Measurements from ENCODE around the gene PKP3. TPM values are rescaled to one million over a fixed set of nuclear protein-coding genes. Genes with fewer than 3 reads are reported as not detected.
"Not testable (repeated sequence)": the region's sequence is repeated elsewhere in the genome, so short reads cannot be mapped to it uniquely, and the experiment has no call there.

The PKP3 gene
- polyA plus RNA-seq, 1 donor: 0.36 TPM

DNA sequence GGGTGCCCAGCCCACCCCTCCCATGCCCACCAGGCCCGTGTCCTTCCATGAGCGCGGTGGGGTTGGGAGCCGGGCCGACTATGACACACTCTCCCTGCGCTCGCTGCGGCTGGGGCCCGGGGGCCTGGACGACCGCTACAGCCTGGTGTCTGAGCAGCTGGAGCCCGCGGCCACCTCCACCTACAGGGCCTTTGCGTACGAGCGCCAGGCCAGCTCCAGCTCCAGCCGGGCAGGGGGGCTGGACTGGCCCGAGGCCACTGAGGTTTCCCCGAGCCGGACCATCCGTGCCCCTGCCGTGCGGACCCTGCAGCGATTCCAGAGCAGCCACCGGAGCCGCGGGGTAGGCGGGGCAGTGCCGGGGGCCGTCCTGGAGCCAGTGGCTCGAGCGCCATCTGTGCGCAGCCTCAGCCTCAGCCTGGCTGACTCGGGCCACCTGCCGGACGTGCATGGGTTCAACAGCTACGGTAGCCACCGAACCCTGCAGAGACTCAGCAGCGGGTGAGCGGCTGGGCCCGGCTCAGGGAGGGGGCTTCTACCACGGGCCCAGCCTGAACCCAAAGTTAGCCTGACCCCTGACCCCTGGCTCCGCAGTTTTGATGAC is 3.0 kb downstream of the PKP3 start:
- peak; percentile 65 for DNase-seq

DNA sequence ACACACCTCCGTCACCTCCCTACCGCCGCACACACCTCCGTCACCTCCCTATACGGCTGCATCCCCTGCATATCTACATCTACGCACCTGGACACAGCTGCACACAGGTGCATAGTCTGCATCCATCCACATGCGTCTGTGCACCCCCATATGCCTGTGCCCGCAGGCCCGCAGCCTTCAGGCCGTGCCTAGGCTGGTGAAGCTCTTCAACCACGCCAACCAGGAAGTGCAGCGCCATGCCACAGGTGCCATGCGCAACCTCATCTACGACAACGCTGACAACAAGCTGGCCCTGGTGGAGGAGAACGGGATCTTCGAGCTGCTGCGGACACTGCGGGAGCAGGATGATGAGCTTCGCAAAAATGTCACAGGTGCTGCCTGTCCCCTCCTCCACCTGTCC is 4.8 kb downstream of the PKP3 start:
- no peak for DNase-seq

DNA sequence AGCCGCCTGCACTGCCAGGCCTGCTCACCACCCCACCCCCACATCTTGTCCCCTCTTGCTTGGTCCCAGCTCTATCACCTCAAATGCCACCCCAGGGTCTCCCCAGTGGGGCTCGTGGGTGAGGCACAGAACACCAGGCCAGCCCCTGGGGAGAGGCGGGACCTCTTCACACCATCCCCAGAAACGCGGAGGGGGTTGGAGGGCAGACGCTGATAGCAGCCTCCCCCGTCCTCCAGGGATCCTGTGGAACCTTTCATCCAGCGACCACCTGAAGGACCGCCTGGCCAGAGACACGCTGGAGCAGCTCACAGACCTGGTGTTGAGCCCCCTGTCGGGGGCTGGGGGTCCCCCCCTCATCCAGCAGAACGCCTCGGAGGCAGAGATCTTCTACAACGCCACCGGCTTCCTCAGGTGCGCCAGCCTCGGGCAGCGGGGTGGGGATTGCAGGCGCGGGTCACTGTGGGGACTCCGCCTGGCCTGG is 5.8 kb downstream of the PKP3 start:
- DNase-seq: no peak

DNA sequence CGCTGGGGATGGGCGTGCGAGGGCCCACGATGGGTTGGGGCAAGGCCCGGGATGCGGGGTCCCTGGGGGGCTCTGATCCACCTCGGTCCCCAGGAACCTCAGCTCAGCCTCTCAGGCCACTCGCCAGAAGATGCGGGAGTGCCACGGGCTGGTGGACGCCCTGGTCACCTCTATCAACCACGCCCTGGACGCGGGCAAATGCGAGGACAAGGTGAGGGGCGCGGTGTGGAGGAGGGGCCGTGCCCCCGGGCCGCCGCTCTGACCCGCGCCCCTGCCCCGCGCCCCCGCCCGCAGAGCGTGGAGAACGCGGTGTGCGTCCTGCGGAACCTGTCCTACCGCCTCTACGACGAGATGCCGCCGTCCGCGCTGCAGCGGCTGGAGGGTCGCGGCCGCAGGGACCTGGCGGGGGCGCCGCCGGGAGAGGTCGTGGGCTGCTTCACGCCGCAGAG is 6.3 kb downstream of the PKP3 start:
- DNase-seq: no peak

DNA sequence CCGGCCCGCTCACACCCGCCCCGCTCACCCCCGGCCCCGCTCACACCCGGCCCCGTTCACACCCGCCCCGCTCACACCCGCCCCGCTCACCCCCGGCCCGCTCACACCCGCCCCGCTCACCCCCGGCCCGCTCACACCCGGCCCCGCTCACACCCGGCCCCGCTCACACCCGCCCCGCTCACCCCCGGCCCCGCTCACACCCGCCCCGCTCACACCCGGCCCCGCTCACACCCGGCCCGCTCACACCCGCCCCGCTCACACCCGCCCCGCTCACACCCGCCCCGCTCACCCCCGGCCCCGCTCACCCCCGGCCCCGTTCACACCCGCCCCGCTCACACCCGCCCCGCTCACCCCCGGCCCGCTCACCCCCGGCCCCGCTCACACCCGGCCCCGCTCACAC is 7.2 kb downstream of the PKP3 start:
- DNase-seq: not testable (repeated sequence)

DNA sequence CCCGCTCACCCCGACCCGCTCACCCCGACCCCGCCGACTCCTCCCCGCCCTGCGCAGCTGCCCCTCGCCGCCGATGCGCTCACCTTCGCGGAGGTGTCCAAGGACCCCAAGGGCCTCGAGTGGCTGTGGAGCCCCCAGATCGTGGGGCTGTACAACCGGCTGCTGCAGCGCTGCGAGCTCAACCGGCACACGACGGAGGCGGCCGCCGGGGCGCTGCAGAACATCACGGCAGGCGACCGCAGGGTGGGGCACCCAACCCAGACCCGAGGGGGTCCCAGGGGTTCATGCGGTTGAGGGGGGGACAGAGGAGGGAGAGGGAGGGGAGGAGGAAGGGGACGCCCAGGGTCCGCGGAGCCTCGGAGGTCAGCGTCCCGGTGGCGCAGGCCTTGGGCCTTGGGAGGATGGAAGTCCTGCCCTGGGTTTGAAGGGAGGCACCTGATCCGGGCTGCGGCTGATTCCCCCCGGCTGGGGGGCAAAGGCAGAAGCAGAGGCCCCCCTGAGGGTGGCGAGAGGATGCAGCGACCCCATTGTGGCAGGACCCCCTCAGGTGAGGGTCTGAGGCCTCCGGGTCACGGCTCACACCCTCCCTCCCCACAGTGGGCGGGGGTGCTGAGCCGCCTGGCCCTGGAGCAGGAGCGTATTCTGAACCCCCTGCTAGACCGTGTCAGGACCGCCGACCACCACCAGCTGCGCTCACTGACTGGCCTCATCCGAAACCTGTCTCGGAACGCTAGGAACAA is 9.2 kb downstream of the PKP3 start:
- DNase-seq: no peak

DNA sequence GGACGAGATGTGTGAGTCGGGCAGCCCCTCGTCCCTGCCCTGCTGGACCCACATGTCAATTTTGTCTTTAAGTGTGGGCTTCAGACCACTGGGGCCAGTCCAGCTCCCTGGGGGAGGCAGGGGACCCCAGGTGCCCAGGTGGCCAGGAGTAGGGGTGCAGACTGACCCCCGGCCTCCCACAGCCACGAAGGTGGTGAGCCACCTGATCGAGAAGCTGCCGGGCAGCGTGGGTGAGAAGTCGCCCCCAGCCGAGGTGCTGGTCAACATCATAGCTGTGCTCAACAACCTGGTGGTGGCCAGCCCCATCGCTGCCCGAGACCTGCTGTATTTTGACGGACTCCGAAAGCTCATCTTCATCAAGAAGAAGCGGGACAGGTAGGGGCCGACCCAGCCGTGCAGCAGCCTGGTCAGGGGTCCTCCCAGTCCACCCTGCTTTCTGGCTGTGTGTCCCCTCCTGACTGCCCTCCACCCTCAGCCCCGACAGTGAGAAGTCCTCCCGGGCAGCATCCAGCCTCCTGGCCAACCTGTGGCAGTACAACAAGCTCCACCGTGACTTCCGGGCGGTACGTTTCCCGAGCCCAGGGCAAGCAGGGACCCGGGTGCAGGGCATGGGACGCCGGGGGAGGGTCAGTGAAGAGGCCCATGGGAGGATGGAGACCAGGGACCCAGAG is 9.9 kb downstream of the PKP3 start:
- no peak for DNase-seq

DNA sequence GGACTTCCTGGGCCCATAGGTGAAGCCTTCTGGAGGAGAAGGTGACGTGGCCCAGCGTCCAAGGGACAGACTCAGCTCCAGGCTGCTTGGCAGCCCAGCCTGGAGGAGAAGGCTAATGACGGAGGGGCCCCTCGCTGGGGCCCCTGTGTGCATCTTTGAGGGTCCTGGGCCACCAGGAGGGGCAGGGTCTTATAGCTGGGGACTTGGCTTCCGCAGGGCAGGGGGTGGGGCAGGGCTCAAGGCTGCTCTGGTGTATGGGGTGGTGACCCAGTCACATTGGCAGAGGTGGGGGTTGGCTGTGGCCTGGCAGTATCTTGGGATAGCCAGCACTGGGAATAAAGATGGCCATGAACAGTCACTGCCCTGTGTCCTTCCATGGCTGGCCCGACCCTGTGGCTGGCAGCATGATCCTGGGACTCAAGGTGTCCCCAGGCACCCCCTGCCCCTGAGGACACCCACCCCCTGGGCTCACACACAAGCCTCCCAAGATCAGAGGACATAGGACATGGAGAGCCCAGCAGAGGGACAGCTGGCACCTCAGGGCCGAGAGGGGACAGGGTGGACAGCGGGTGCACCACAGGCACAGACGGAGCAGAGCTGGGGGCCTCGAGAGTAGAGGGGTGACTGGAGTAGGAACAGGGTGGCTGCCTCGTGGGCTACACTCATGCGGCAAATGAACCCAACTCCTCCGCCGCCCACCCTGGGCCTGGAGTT is 10.7 kb downstream of the PKP3 start:
- no peak for DNase-seq

DNA sequence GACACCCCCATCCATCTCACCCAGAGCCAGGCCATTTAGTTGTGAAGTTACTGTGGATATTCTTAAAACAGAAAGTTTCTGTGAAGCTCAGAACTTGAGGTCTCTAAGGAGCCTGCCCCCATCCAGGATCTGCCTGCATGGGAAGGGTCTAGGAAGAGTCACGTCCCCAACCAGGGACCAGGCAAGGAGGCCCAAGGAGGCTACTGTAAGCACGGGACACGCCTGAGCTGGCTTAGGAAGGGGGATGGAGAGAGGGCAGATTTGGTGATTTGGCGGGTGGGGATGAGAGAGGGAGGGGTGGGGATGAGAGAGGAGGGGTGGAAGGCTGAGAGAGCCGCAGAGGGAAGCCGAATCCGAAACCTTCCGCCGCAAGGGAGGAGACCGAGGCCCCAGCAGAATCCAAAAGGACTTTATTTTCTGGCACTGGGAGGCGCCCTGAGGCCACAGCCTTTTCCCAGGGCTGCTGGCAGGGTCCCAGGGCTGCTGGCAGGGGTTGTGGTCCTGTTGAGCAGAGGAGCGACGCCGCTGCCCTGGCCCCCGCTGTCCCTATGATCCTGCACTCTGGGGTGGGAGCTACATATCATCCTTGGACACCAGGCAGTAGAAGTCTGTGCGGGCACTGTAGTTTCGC is 11.4 kb downstream of the PKP3 start:
- no peak for DNase-seq

DNA sequence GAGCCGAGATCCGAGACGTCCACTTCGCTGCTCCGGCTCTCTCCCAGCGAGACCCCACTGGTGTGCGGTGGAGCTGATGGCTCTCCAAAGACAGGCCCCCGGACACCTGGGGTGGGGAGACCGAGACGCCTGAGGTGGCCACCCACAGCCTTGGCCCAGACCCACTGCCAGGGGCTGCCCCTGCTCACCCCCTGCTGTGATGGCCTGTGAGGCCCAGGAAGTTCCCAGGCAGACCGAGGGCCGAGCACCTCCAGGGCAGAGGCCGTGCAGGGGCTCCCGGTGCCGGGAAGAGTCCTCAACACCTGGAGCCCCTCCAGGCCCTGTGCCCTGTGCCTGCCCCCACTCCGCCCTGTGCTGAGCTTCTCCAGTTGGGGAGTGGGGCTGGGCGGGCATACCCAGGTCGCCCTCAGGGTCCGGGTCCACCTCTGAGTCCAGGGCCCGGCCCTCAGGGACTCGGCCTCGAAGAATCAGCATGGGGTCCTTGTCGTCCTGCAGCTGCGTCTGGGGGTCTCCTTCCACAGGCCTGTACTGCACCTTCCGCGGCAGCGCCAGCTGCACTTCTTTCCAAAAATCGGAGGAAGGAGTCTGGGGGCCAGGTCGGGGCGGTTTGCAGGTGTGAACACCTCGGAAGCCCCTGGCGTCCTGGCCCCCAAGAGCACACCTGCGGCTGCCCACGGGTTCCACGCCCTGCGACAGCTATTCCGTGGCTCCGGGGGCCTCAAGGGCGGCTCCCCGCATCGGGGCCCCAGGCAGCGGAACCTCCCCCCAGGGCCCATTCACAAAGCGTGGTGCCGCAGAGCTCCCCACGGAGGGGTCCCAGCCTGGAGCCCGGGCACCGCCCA is 12.2 kb downstream of the PKP3 start:
- DNase-seq: no peak

DNA sequence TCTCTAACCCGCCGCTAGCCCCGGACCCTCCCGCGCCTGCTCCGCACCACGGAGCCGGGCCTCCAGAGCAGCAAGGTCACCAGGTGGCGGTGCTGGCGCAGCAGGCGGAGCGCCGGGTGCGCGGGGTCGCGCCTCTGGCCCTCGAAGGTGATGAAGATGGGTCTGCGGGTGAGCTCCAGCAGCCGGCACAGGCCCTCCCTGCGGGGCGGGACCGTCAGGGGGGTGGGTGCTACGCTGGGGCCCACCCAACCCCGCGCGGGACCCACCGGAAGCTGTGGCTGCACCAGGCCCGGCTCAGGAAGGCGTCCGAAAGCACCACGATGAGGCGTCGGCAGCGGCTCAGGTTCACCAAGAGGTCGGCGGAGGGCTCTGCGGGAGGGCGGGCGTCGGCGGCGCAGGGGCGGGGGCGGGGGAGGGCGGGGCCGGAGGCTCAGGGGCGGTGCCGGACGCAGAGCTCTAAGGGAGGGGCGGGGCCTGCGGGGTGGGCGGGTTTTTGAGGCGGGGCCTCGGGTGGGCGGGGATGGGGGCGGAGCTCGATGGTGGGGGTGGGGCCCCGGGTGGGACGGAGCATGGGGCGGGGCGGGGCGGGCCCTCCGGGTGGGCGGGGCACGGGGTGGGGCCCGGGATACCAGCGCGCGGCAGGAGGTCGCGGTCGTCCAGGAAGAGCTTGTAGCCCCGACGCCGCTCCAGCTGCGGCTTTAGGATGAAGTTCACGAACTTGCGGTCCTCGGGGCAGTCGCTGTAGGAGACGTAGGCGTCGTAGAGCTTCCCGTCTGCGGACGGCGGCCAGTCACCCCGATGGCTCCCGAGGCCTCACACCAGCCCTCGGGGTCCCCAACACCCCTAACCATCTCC is 13.0 kb downstream of the PKP3 start:
- DNase-seq: peak; percentile 61

DNA sequence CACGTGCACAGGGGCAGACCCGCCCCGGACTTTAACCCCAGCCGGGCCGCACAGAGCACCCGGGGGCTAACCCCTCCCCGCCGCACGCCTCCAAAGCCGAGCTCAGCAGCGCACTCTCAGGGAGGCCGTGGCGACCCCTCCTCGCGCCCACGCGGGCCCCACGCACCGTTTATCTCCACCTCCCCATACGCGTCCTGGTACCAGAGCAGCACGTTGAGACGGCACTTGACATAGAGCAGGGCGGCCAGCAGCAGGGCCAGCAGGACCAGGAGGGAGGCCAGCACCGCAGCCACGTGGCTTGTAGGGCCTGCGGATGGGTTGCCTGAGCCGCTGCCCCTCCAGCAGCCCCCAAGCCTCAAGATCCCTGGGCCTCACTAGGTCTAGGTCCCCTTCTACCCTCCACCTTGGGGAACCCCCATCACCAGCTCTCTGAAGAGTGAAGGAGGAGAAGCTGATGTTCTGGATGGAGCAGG is 13.7 kb downstream of the PKP3 start:
- no peak for DNase-seq

DNA sequence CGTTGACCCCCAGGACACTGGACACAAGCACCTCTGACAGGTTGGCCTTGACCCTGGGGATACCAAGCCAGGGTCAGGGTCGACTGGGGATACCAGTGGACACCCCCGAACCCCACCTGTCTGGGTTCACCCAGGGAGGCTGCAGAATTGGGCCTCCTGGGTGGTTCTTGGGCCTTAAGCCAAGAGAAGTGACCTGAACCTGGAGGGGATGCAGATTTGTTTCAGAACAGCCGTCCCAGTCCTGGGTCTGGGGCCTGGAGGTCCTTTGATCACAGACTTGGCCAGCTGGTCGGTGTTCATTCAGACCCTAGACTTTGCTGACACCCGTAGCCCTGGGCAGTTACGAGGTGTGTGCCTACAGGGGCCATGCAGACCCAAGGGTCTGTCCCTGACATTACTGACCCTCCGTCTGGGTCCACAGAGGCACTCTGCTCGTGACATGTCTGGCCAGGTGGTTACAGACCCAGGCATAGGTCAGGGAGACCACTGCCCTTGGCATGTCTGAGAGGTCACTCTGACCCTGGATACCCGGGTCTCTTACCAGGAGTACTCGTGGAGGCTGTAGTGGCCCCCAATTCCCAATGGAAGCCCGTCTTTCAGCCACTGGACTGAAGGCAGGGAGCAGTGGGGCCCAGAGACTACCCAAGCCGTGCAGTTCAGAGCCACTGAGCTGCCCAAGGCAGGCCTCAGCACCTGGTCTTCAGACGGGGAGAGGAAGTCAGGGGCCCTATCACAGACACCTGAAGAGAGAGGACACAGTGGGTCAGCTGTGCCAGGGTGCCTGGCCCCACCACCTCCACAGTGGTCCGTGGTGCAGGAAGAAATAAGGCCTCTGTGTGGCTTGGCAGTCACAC is 14.4 kb downstream of the PKP3 start:
- no peak for DNase-seq

DNA sequence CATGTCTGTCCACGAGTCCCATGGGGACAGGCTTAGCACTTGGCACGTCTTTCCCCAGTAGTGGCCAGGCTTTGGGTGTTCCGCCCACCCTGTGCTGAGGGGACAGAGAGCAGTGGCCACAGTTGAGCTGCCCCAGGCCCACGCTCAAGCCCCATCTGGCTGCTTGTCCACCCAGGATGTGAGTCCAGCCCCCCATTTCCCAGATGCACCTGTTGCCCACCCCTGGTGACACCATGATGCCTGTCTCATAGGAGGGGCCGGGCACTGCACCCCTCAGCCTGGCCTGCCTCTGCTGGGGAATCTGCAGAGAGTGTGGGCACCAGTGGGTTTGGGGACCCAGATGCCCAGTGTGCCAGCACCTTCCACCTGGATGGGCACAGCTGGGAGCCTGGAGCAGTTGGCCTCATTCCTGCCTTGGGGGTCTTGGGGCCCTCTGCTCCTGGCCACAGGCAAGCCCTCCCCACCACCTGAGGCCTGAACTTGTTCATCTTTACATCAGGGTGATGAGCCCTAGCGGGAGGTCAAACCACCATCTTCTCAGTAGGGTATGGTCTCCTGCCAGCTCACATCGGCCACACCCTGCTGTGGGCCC is 15.1 kb downstream of the PKP3 start:
- DNase-seq: no peak

DNA sequence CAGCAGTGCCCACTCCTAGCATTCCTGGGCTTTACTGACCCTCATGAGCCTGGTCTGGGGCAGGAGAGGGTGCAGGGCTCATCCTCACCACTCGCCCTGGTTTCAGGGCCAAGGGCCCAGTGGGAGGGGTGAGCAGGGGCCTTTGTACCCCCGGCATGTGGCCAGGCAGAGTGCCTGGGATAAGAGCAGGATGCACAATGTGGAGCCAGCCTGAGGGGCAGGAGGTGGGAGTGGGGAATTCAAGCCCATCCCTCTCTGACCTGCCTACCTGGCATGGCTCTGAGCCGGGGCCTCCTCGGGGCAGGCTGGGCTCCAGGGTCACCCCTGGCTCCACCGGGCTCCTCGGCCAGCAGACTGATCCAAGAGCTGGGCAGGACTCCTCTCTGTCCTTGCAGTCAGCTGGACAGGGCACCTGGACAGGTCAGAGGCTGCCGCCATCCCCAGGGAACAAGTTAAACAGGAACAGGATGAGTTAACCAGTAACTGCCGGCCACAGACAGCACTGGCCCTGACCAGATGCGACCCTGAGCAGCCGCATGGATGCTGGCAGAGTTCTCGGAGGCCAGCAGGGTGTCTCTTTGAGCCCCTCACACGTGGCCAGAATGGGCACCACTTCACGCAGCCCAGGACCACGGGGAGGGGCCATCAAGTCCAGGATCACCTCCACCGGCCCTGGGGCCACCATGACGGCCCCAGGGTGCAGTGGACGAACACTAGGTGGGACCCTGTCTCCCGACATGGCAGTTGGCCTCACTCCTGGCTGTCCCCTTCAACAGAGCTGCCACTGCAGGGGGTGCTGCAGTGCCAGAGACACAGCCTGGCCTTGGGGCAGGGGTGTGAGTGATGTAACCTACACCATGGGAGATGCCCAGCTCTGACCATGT is 15.8 kb downstream of the PKP3 start:
- DNase-seq: no peak

DNA sequence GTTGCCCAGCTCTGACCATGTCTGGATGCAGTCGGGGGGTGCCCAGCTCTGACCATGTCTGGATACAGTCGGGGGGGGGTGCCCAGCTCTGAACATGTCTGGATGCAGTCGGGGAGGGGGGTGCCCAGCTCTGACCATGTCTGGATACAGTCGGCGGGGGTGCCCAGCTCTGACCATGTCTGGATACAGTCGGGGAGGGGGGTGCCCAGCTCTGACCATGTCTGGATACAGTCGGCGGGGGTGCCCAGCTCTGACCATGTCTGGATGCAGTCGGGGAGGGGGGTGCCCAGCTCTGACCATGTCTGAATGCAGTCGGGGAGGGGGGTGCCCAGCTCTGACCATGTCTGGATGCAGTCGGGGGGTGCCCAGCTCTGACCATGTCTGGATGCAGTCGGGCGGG is 16.7 kb downstream of the PKP3 start:
- DNase-seq: not testable (repeated sequence)

DNA sequence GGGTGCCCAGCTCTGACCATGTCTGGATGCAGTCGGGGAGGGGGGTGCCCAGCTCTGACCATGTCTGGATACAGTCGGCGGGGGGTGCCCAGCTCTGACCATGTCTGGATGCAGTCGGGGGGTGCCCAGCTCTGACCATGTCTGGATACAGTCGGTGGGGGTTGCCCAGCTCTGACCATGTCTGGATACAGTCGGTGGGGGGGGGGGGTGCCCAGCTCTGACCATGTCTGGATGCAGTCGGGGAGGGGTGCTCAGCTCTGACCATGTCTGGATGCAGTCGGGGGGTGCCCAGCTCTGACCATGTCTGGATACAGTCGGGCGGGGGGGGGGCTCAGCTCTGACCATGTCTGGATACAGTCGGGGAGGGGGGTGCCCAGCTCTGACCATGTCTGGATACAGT is 17.5 kb downstream of the PKP3 start:
- not testable (repeated sequence) for DNase-seq

DNA sequence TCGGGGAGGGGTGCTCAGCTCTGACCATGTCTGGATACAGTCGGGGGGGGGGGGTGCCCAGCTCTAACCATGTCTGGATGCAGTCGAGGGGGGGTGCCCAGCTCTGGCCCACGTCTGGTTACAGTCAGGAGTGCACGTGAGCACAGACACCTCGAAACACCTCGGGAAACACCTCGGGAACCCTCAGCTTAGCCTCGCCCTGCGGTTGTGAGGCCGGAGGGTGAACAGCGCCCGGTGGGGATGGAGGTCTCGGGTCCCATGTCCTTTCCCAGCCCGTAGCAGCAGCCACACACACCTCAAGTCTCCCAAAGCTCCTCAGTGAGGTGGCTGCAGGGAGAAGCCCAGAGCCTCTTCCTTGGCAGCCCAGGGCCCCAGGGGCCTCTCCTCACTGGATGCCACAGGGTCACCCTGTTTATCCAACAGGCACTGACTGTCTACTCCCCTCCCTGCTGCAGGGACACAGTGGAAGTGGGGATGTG is 18.7 kb downstream of the PKP3 start:
- DNase-seq: no peak

All from hindlimb muscle (tissue), 1 donor.